SK-N-SH treated with all-trans-retinoic acid at 6 μM for 48 hours (cell line): Measurements from ENCODE around the gene CCNL2.

Experiments used
- ATAC-seq: fragments of 200-7000 bp; cut with Tn5 transposase; 3 replicates; pipeline ENCODE4 v1.9.1; 2020; ENCODE audit warnings: mild to moderate bottlenecking, moderate library complexity
- ARNTL ChIP-seq: fragments of 450-650 bp; formaldehyde crosslinking; IDR thresholded peaks from 2 replicates; pipeline ENCODE4 v1.5.0; 2020; ENCODE audit warnings: low read depth, mild to moderate bottlenecking, moderate library complexity, borderline replicate concordance
- BACH2 ChIP-seq: fragments of 250-450 bp; sonication (Bioruptor Pico); IDR thresholded peaks from 2 replicates; pipeline ENCODE4 v1.9.0; 2021; ENCODE audit warnings: mild to moderate bottlenecking, borderline replicate concordance
- CSDC2 ChIP-seq: fragments of 250-450 bp; sonication (Bioruptor Pico); IDR thresholded peaks from 2 replicates; pipeline ENCODE4 v1.5.0; 2020; ENCODE audit warnings: mild to moderate bottlenecking, moderate library complexity
- ESRRG ChIP-seq: fragments of 250-450 bp; sonication (Bioruptor Pico); IDR thresholded peaks from 2 replicates; pipeline ENCODE4 v1.6.1; 2021; ENCODE audit warnings: mild to moderate bottlenecking
- ISL1 ChIP-seq: fragments of 250-450 bp; sonication (Bioruptor Pico); IDR thresholded peaks from 2 replicates; pipeline ENCODE4 v2.1.2; 2022; ENCODE audit warnings: mild to moderate bottlenecking, moderate library complexity
- OSR1 ChIP-seq: fragments of 250-450 bp; sonication (Bioruptor Pico); IDR thresholded peaks from 2 replicates; pipeline ENCODE4 v1.8.0; 2022; ENCODE audit warnings: moderate library complexity, mild to moderate bottlenecking, inconsistent platforms
- PPARA ChIP-seq: fragments of 250-450 bp; sonication (Bioruptor Pico); IDR thresholded peaks from 2 replicates; pipeline ENCODE4 v1.5.0; 2020; ENCODE audit warnings: mild to moderate bottlenecking, borderline replicate concordance
- RARB ChIP-seq: fragments of 250-450 bp; sonication (Bioruptor Pico); IDR thresholded peaks from 2 replicates; pipeline ENCODE4 v1.8.0; 2021; ENCODE audit warnings: mild to moderate bottlenecking, moderate library complexity
- SNAI2 ChIP-seq: fragments of 250-450 bp; sonication (Bioruptor Pico); IDR thresholded peaks from 2 replicates; pipeline ENCODE4 v1.5.0; 2020; ENCODE audit warnings: mild to moderate bottlenecking, moderate library complexity
- TCF4 ChIP-seq: fragments of 250-450 bp; sonication (Bioruptor Pico); IDR thresholded peaks from 2 replicates; pipeline ENCODE4 v1.8.0; 2021; ENCODE audit warnings: mild to moderate bottlenecking, moderate library complexity, borderline replicate concordance
- TOX ChIP-seq: fragments of 250-450 bp; sonication (Bioruptor Pico); IDR thresholded peaks from 2 replicates; pipeline ENCODE4 v1.8.0; 2021; ENCODE audit warnings: mild to moderate bottlenecking, moderate library complexity, borderline replicate concordance
- ZC3H10 ChIP-seq: fragments of 250-450 bp; sonication (Bioruptor Pico); IDR thresholded peaks from 2 replicates; pipeline ENCODE4 v1.5.1; 2021; ENCODE audit warnings: mild to moderate bottlenecking, moderate library complexity
- ZFP3 ChIP-seq: fragments of 250-450 bp; sonication (Bioruptor Pico); IDR thresholded peaks from 2 replicates; pipeline ENCODE4 v1.5.0; 2020; ENCODE audit warnings: mild to moderate bottlenecking, moderate library complexity
- ZFP30 ChIP-seq: fragments of 450-650 bp; formaldehyde crosslinking; IDR thresholded peaks from 2 replicates; pipeline ENCODE4 v1.5.0; 2022; ENCODE audit warnings: mild to moderate bottlenecking, moderate library complexity
- ZNF565 ChIP-seq: fragments of 450-650 bp; formaldehyde crosslinking; conservative IDR thresholded peaks from 2 replicates; pipeline ENCODE4 v1.5.0; 2020; ENCODE audit warnings: low read depth, mild to moderate bottlenecking, moderate library complexity
- ZNF70 ChIP-seq: fragments of 450-650 bp; formaldehyde crosslinking; IDR thresholded peaks from 2 replicates; pipeline ENCODE4 v1.5.0; 2020; ENCODE audit warnings: mild to moderate bottlenecking, moderate library complexity
- ZNF8 ChIP-seq: fragments of 450-650 bp; formaldehyde crosslinking; IDR thresholded peaks from 2 replicates; pipeline ENCODE4 v1.5.0; 2020; ENCODE audit warnings: mild to moderate bottlenecking, moderate library complexity
- TF ChIP-seq, protein P1 (sequence below): fragments of 250-450 bp; sonication (Bioruptor Pico); IDR thresholded peaks from 2 replicates; pipeline ENCODE4 v1.8.0; 2021; ENCODE audit warnings: low read depth, mild to moderate bottlenecking, moderate library complexity, borderline replicate concordance
- TF ChIP-seq, protein P2 (sequence below): fragments of 250-450 bp; sonication (Bioruptor Pico); IDR thresholded peaks from 2 replicates; pipeline ENCODE4 v1.5.1; 2020; ENCODE audit warnings: low read depth, mild to moderate bottlenecking, moderate library complexity
- TF ChIP-seq, protein P3 (sequence below): fragments of 250-450 bp; sonication (Bioruptor Pico); IDR thresholded peaks from 2 replicates; pipeline ENCODE4 v1.8.0; 2020; ENCODE audit warnings: mild to moderate bottlenecking, moderate library complexity, borderline replicate concordance
- TF ChIP-seq, protein P4 (sequence below): fragments of 250-450 bp; sonication (Bioruptor Pico); IDR thresholded peaks from 2 replicates; pipeline ENCODE4 v1.5.1; 2021; ENCODE audit warnings: mild to moderate bottlenecking, moderate library complexity
- TF ChIP-seq, protein P5 (sequence below): fragments of 250-450 bp; sonication (Bioruptor Pico); IDR thresholded peaks from 2 replicates; pipeline ENCODE4 v1.5.0; 2020; ENCODE audit warnings: mild to moderate bottlenecking, moderate library complexity

CCNL2 gene

DNA sequence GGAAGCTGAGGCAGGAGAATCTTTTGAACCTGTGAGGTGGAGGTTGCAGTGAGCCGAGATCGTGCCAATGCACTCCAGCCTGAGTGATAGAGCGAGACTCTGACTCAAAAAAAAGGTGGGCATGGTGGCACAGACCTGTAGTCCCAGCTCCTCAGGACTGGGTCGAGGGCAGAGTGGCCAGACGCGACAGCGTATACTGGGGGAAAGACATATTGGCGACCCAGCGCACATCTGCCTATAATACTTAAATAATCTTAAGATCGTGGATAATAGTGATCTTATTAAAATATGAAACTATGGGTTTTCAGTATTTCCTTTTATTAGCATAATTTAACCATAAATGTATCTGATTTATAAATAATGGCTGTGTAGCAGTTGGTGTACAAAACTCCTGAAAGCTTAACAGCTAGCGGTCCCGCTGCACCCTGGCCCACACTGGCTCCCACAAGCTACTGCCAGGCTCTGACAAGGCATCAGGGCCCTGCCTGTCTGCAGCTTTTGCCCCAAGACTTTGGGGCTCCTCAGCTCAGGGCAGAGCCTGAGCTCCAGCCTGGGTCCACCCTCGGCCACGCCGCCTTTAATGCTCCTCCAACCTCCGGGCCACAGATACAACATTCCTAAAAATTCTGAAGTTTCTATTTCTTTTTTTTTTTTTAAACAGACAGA is 21.5 kb downstream of the CCNL2 start:
- TF ChIP-seq TCF4 (CRISPR knock-in tag) (no peak), ZNF565 (CRISPR knock-in tag) (no peak), ARNTL (CRISPR knock-in tag) (no peak), ZNF8 (CRISPR knock-in tag) (no peak), ESRRG (CRISPR knock-in tag) (no peak), CSDC2 (no peak), ZFP30 (CRISPR knock-in tag) (no peak), ZC3H10 (CRISPR knock-in tag) (no peak), OSR1 (CRISPR knock-in tag) (no peak), ZFP3 (CRISPR knock-in tag) (no peak), BACH2 (CRISPR knock-in tag) (no peak), ISL1 (no peak), PPARA (CRISPR knock-in tag) (no peak), SNAI2 (no peak), ZNF70 (no peak), RARB (CRISPR knock-in tag) (no peak)
- TF ChIP-seq, protein P1, sequence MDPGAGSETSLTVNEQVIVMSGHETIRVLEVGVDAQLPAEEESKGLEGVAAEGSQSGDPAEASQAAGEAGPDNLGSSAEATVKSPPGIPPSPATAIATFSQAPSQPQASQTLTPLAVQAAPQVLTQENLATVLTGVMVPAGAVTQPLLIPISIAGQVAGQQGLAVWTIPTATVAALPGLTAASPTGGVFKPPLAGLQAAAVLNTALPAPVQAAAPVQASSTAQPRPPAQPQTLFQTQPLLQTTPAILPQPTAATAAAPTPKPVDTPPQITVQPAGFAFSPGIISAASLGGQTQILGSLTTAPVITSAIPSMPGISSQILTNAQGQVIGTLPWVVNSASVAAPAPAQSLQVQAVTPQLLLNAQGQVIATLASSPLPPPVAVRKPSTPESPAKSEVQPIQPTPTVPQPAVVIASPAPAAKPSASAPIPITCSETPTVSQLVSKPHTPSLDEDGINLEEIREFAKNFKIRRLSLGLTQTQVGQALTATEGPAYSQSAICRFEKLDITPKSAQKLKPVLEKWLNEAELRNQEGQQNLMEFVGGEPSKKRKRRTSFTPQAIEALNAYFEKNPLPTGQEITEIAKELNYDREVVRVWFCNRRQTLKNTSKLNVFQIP (CRISPR knock-in tag), result no peak
- TF ChIP-seq, protein P2, sequence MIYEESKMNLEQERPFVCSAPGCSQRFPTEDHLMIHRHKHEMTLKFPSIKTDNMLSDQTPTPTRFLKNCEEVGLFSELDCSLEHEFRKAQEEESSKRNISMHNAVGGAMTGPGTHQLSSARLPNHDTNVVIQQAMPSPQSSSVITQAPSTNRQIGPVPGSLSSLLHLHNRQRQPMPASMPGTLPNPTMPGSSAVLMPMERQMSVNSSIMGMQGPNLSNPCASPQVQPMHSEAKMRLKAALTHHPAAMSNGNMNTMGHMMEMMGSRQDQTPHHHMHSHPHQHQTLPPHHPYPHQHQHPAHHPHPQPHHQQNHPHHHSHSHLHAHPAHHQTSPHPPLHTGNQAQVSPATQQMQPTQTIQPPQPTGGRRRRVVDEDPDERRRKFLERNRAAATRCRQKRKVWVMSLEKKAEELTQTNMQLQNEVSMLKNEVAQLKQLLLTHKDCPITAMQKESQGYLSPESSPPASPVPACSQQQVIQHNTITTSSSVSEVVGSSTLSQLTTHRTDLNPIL (CRISPR knock-in tag), result no peak
- TF ChIP-seq, protein P3, sequence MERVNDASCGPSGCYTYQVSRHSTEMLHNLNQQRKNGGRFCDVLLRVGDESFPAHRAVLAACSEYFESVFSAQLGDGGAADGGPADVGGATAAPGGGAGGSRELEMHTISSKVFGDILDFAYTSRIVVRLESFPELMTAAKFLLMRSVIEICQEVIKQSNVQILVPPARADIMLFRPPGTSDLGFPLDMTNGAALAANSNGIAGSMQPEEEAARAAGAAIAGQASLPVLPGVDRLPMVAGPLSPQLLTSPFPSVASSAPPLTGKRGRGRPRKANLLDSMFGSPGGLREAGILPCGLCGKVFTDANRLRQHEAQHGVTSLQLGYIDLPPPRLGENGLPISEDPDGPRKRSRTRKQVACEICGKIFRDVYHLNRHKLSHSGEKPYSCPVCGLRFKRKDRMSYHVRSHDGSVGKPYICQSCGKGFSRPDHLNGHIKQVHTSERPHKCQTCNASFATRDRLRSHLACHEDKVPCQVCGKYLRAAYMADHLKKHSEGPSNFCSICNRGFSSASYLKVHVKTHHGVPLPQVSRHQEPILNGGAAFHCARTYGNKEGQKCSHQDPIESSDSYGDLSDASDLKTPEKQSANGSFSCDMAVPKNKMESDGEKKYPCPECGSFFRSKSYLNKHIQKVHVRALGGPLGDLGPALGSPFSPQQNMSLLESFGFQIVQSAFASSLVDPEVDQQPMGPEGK, result no peak
- TF ChIP-seq, protein P4, sequence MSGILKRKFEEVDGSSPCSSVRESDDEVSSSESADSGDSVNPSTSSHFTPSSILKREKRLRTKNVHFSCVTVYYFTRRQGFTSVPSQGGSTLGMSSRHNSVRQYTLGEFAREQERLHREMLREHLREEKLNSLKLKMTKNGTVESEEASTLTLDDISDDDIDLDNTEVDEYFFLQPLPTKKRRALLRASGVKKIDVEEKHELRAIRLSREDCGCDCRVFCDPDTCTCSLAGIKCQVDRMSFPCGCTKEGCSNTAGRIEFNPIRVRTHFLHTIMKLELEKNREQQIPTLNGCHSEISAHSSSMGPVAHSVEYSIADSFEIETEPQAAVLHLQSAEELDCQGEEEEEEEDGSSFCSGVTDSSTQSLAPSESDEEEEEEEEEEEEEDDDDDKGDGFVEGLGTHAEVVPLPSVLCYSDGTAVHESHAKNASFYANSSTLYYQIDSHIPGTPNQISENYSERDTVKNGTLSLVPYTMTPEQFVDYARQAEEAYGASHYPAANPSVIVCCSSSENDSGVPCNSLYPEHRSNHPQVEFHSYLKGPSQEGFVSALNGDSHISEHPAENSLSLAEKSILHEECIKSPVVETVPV, result no peak
- ATAC-seq, result no peak

DNA sequence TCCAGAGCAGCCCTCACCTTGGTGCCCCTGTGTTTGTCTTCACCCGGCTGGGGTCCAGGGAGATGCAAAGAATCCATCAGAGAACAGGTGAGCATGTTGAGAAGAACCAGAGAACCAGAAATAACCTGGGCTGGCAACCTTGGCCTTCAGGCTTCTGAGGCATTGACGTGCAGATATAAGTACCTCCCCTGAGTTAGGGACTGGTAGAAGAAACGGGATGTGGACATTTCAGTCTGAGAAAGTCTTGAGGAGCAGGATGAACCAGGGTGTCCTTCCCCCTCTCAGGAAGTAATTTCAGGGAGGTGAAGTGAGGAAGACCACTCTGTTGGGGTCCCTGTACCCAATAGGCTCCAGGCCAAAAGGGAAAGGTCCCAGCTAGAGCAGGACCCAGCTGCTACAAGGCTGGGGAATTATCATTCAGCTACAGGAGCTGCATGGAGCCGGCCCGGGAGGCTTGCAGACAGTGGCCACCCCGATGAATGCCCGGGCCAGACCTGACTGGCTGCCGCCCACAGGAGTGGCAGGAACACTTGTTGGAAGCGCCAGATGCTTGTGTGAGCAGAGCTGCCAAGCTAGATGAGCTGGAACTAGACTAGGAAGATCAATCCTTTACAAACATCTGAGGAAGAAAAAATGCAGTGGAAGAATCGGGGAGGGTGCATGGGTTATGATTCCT is 22.4 kb downstream of the CCNL2 start:
- no peak for ATAC-seq
- TF ChIP-seq ZNF70, result no peak
- no peak for TF ChIP-seq ZFP30 (CRISPR knock-in tag)
- no peak for TF ChIP-seq RARB (CRISPR knock-in tag)
- TF ChIP-seq CSDC2, result no peak
- no peak for TF ChIP-seq ESRRG (CRISPR knock-in tag)
- TF ChIP-seq TOX (CRISPR knock-in tag), result no peak
- TF ChIP-seq, protein P5, sequence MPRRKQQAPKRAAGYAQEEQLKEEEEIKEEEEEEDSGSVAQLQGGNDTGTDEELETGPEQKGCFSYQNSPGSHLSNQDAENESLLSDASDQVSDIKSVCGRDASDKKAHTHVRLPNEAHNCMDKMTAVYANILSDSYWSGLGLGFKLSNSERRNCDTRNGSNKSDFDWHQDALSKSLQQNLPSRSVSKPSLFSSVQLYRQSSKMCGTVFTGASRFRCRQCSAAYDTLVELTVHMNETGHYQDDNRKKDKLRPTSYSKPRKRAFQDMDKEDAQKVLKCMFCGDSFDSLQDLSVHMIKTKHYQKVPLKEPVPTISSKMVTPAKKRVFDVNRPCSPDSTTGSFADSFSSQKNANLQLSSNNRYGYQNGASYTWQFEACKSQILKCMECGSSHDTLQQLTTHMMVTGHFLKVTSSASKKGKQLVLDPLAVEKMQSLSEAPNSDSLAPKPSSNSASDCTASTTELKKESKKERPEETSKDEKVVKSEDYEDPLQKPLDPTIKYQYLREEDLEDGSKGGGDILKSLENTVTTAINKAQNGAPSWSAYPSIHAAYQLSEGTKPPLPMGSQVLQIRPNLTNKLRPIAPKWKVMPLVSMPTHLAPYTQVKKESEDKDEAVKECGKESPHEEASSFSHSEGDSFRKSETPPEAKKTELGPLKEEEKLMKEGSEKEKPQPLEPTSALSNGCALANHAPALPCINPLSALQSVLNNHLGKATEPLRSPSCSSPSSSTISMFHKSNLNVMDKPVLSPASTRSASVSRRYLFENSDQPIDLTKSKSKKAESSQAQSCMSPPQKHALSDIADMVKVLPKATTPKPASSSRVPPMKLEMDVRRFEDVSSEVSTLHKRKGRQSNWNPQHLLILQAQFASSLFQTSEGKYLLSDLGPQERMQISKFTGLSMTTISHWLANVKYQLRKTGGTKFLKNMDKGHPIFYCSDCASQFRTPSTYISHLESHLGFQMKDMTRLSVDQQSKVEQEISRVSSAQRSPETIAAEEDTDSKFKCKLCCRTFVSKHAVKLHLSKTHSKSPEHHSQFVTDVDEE (CRISPR knock-in tag), result no peak
- TF ChIP-seq, protein P4, result no peak
- TF ChIP-seq BACH2 (CRISPR knock-in tag), result no peak
- TF ChIP-seq ZFP3 (CRISPR knock-in tag), result no peak
